ENCODE data around the gene CHAF1A.

- peak; percentile 52; the same call in 1 of the 2 replicates for TF ChIP-seq CTCF (tag by site-specific recombination; IDR thresholded peaks at IDR 0.05)
- no peak for TF ChIP-seq ZNF433 (tag by site-specific recombination; IDR thresholded peaks at IDR 0.05; ENCODE audit: low read depth)
- no peak for TF ChIP-seq ZNF366 (tag by site-specific recombination; conservative IDR thresholded peaks at IDR 0.05)
- TF ChIP-seq ZNF843 (tag by site-specific recombination; IDR thresholded peaks at IDR 0.05), result no peak
- TF ChIP-seq ZNF530 (tag by site-specific recombination; IDR thresholded peaks at IDR 0.05; ENCODE audit: low read depth), result no peak
Observed at GRCh38 chr19:4352701-4353121, 49.7 kb upstream of the CHAF1A start.

Data from HEK293 (cell line).